GM19328 (cell line): ENCODE measurements around the gene ARID4B.
A peak's percentile ranks its signal among the peaks of the same experiment; 100 is the strongest.
"Not testable (repeated sequence)": the region's sequence is repeated elsewhere in the genome, so short reads cannot be mapped to it uniquely, and the experiment has no call there.

Experiments used
- ATAC-seq: cut with Tn5 transposase; IDR thresholded peaks from one replicate; pipeline ENCODE4 v1.9.1; 2021; ENCODE audit warnings: mild to moderate bottlenecking, moderate library complexity; ENCODE audit not compliant: unreplicated experiment

The ARID4B gene

GRCh38 chr1:235161685-235162327, 166.2 kb downstream of the ARID4B start:
- no peak for ATAC-seq

GRCh38 chr1:235160957-235161684, 166.9 kb downstream of the ARID4B start, which contains the start of gene RBM34:
TSS of gene RBM34 (minus strand) at chr1:235161250. CDS start at chr1:235161226, 24 bp downstream.
- peak; percentile 95 for ATAC-seq

- peak; percentile 19 for ATAC-seq
Observed at GRCh38 chr1:235160383-235160956, 167.5 kb downstream of the ARID4B start.

- ATAC-seq, result not testable (repeated sequence)
Observed at GRCh38 chr1:235159930-235160329, 168.0 kb downstream of the ARID4B start.

GRCh38 chr1:235159284-235159683, 168.7 kb downstream of the ARID4B start:
- ATAC-seq, result not testable (repeated sequence)

- ATAC-seq, result no peak
Observed at GRCh38 chr1:235158680-235159079, 169.3 kb downstream of the ARID4B start.

- no peak for ATAC-seq
Observed at GRCh38 chr1:235157150-235157549, 170.8 kb downstream of the ARID4B start.

- ATAC-seq, result no peak
Observed at GRCh38 chr1:235156740-235157139, 171.2 kb downstream of the ARID4B start.

- no peak for ATAC-seq
Observed at GRCh38 chr1:235156265-235156664, 171.7 kb downstream of the ARID4B start.

- ATAC-seq, result no peak
Observed at GRCh38 chr1:235152235-235152634, 175.7 kb downstream of the ARID4B start.

- no peak for ATAC-seq
Observed at GRCh38 chr1:235151033-235151432, 176.9 kb downstream of the ARID4B start.

GRCh38 chr1:235149824-235150223, 178.2 kb downstream of the ARID4B start:
- no peak for ATAC-seq

- no peak for ATAC-seq
Observed at GRCh38 chr1:235147269-235147668, 180.7 kb downstream of the ARID4B start.

GRCh38 chr1:235145639-235146038, 182.3 kb downstream of the ARID4B start:
- no peak for ATAC-seq

GRCh38 chr1:235142991-235143390, 185.0 kb downstream of the ARID4B start:
- ATAC-seq, result no peak

- ATAC-seq, result no peak
Observed at GRCh38 chr1:235139315-235139714, 188.7 kb downstream of the ARID4B start.

- no peak for ATAC-seq
Observed at GRCh38 chr1:235138821-235139220, 189.2 kb downstream of the ARID4B start.

- no peak for ATAC-seq
Observed at GRCh38 chr1:235136111-235136510, 191.9 kb downstream of the ARID4B start.

GRCh38 chr1:235134171-235134570, 193.8 kb downstream of the ARID4B start:
- no peak for ATAC-seq

GRCh38 chr1:235133086-235133485, 194.9 kb downstream of the ARID4B start:
- no peak for ATAC-seq

- no peak for ATAC-seq
Observed at GRCh38 chr1:235131961-235132360, 196.0 kb downstream of the ARID4B start.

- ATAC-seq, result no peak
Observed at GRCh38 chr1:235130766-235131270, 197.2 kb downstream of the ARID4B start.
